ENCODE data around the gene TIMM13. TPM values are rescaled to one million over a fixed set of nuclear protein-coding genes. Genes with fewer than 3 reads are reported as not detected.

TIMM13 gene
- total and polyA plus RNA-seq, 4 donors = 27.8 to 41.9 (median 37.2) TPM

- 80 to 82% methylated on average over 21 of the region's 21 CpGs for WGBS, 2 donors
- Histone ChIP-seq H3K27ac (ENCODE audit: low read depth in 1 of 2, low read length in 2 of 2) (no peak overlapping the region), H3K4me1 (ENCODE audit: control insufficient read depth in 1 of 2, insufficient read depth in 2 of 2, low read length in 2 of 2) (no peaks in the 10 kb centered on the region), H3K36me3 (ENCODE audit: control insufficient read depth in 1 of 2, insufficient read depth in 2 of 2, low read length in 1 of 2) (no peaks in the 10 kb centered on the region), H3K27me3 (ENCODE audit: control insufficient read depth in 1 of 2, insufficient read depth in 2 of 2, low read length in 1 of 2) (no peaks in the 10 kb centered on the region), H3K9me3 (ENCODE audit: control insufficient read depth, low read length) (no peaks in the 10 kb centered on the region), H3K4me3 (ENCODE audit: low read length in 2 of 2) (no peak overlapping the region)
- no peak for ATAC-seq (ENCODE audit: low FRiP score)
- intact Hi-C loops (cut with DNase I) = no loop called here
- no peak for DNase-seq
These were observed 37.8 kb downstream of the TIMM13 start for GRCh38 chr19:2389594-2389993.

DNA sequence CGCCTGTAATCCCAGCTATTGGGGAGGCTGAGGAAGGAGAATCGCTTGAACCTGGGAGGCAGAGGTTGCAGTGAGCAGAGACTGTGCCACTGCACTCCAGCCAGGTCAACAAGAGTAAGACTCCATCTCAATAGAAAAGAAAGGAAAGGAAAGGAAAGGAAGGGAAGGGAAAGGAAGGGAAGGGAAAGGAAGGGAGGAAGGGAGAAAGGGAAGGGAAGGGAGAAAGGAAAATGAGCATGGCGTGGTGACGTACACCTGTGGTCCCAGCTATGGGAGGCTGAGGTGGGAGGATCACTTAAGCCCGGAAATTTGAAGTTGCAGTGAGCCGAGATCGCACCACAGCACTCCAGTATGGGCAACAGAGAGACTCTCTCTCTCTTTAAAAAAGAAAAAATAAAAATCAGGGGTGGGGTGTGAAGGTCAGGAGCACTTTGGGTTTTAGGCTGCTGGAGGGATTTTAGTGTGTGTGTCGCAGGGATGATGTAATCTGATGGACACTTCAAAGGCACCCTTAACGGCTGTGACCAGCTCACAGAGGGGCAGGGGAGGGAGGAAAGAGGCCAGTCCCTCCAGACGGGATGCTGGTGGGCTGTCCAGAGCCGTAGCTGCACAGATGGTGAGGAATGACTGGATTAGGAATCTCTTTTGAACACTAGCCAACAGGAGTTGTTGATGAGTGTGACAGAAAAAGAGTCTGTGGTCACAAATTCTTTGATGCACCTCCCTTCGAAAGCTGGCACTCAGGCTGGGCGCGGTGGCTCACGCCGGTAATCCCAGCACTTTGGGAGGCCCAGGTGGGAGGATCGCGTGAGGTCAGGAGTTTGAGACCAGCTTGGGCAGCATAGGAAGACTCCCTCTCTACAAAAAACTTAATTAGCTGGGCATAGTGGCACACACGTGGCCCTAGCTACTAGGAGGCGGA lies 39.8 kb downstream of the TIMM13 start:
- no peak for DNase-seq
- WGBS, 2 donors = 68 to 73% methylated on average over 20 of the region's 20 CpGs
- no peak for ATAC-seq (ENCODE audit: low FRiP score)
- Histone ChIP-seq H3K36me3 (ENCODE audit: control insufficient read depth in 1 of 2, insufficient read depth in 2 of 2, low read length in 1 of 2) (no peaks in the 10 kb centered on the region), H3K9me3 (ENCODE audit: control insufficient read depth, low read length) (no peaks in the 10 kb centered on the region), H3K27ac (ENCODE audit: low read depth in 1 of 2, low read length in 2 of 2) (no peak overlapping the region), H3K27me3 (ENCODE audit: control insufficient read depth in 1 of 2, insufficient read depth in 2 of 2, low read length in 1 of 2) (peaks cover 0 to under 1% of the 10 kb centered on the region in 2 donors), H3K4me1 (ENCODE audit: control insufficient read depth in 1 of 2, insufficient read depth in 2 of 2, low read length in 2 of 2) (no peaks in the 10 kb centered on the region), H3K4me3 (ENCODE audit: low read length in 2 of 2) (no peak overlapping the region)
- intact Hi-C loops (cut with DNase I) = no loop called here

DNA sequence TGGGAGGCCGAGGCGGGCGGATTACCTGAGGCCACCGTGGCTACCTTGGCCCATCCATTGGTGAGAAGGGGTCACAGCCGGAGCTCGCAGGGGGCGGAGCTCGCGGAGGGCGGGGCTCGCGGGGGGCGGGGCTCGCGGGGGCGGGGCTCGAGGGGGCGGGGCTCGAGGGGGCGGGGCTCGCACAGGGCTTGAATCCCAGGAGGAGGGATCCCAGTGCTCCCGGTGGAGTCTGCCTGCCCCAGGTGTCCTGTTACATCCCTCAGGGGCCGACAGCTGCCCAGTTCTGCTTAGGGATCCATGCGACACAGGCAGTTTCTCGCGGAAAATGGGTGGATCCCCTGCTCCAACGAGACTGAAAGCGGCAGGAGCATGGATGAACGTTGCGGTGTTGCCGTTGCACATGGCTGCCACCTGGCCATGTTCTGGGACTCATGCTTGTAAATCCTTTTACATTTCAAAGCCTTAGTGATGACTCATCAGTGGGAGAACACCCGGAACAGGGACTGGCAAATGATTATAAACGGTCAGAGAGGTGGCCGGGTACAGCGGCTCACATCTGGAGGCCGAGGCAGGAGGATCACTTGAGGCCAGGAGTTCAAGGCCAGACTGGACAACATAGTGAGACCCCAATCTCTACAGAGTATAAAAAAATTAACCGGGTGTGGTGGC lies 42.2 kb downstream of the TIMM13 start:
- no peak for ATAC-seq (ENCODE audit: low FRiP score)
- Histone ChIP-seq H3K4me1 (ENCODE audit: control insufficient read depth in 1 of 2, insufficient read depth in 2 of 2, low read length in 2 of 2) (no peaks in the 10 kb centered on the region), H3K36me3 (ENCODE audit: control insufficient read depth in 1 of 2, insufficient read depth in 2 of 2, low read length in 1 of 2) (no peaks in the 10 kb centered on the region), H3K9me3 (ENCODE audit: control insufficient read depth, low read length) (peaks cover 4% of the 10 kb centered on the region), H3K27ac (ENCODE audit: low read depth in 1 of 2, low read length in 2 of 2) (no peak overlapping the region), H3K27me3 (ENCODE audit: control insufficient read depth in 1 of 2, insufficient read depth in 2 of 2, low read length in 1 of 2) (peaks cover 0 to 4% of the 10 kb centered on the region in 2 donors), H3K4me3 (ENCODE audit: low read length in 2 of 2) (no peak overlapping the region)
- intact Hi-C loops (cut with DNase I) = no loop called here
- DNase-seq = no peak
- WGBS, 2 donors = 21 to 30% methylated on average over 28 to 37 of the region's 37 CpGs

GRCh38 chr19:2382530-2383222 lies 44.7 kb downstream of the TIMM13 start:
- peaks cover 0 to 4% of the 10 kb centered on the region in 2 donors for H3K27me3 ChIP-seq (ENCODE audit: control insufficient read depth in 1 of 2, insufficient read depth in 2 of 2, low read length in 1 of 2)
- no peak overlapping the region for H3K4me3 ChIP-seq (ENCODE audit: low read length in 2 of 2)
- H3K36me3 ChIP-seq (ENCODE audit: control insufficient read depth in 1 of 2, insufficient read depth in 2 of 2, low read length in 1 of 2) = no peaks in the 10 kb centered on the region
- ATAC-seq (ENCODE audit: low FRiP score) (no peak), DNase-seq (no peak)
- H3K9me3 ChIP-seq (ENCODE audit: control insufficient read depth, low read length) = peaks cover 4% of the 10 kb centered on the region
- H3K4me1 ChIP-seq (ENCODE audit: control insufficient read depth in 1 of 2, insufficient read depth in 2 of 2, low read length in 2 of 2) = no peaks in the 10 kb centered on the region
- WGBS, 2 donors = 87 to 89% methylated on average over 13 of the region's 13 CpGs
- intact Hi-C loops (cut with DNase I) = no loop called here
- H3K27ac ChIP-seq (ENCODE audit: low read depth in 1 of 2, low read length in 2 of 2) = no peak overlapping the region

DNA sequence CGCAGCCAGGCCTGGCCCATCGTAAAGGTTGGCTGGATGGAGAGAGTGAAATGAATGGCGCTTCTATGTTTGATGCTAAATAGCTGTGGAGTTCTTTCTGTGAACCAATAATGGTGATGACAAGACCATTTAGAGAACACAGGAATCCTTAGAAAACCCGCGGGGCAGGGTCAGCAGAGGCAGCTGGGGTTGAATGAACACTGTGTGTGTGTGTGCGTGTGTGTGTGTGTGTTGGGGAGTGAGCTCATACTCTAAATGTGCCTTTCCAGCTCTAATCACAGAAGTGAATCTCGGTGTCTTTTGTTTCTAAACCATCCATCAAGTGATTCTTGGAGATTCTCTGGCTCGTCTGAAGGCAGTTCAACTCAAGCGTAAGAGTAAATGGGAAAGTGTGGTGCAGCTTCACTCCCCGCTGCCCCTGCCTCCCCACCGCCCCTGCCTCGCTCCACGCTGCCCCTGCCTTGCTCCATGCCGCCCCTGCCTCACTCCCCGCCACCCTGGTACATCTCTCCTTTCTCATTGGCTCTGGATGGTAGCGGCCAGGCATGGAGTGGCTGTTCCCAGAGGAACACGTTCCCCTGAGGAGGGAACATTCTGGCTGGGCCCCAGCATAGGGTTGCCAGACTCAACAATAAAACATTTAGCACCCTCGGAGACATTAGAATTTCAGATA lies 46.1 kb downstream of the TIMM13 start:
- Histone ChIP-seq H3K9me3 (ENCODE audit: control insufficient read depth, low read length) (peaks cover 4% of the 10 kb centered on the region), H3K36me3 (ENCODE audit: control insufficient read depth in 1 of 2, insufficient read depth in 2 of 2, low read length in 1 of 2) (no peaks in the 10 kb centered on the region), H3K4me3 (ENCODE audit: low read length in 2 of 2) (no peak overlapping the region), H3K27ac (ENCODE audit: low read depth in 1 of 2, low read length in 2 of 2) (no peak overlapping the region), H3K4me1 (ENCODE audit: control insufficient read depth in 1 of 2, insufficient read depth in 2 of 2, low read length in 2 of 2) (no peaks in the 10 kb centered on the region), H3K27me3 (ENCODE audit: control insufficient read depth in 1 of 2, insufficient read depth in 2 of 2, low read length in 1 of 2) (peaks cover 0 to 4% of the 10 kb centered on the region in 2 donors)
- intact Hi-C loops (cut with DNase I) = no loop called here
- no peak for ATAC-seq (ENCODE audit: low FRiP score)
- WGBS, 2 donors = 28 to 29% methylated on average over 18 of the region's 18 CpGs
- no peak for DNase-seq

GRCh38 chr19:2380567-2380966 lies 46.8 kb downstream of the TIMM13 start:
- Histone ChIP-seq H3K36me3 (ENCODE audit: control insufficient read depth in 1 of 2, insufficient read depth in 2 of 2, low read length in 1 of 2) (no peaks in the 10 kb centered on the region), H3K4me3 (ENCODE audit: low read length in 2 of 2) (no peak overlapping the region), H3K27ac (ENCODE audit: low read depth in 1 of 2, low read length in 2 of 2) (no peak overlapping the region), H3K9me3 (ENCODE audit: control insufficient read depth, low read length) (peaks cover 4% of the 10 kb centered on the region), H3K27me3 (ENCODE audit: control insufficient read depth in 1 of 2, insufficient read depth in 2 of 2, low read length in 1 of 2) (peaks cover 0 to 4% of the 10 kb centered on the region in 2 donors), H3K4me1 (ENCODE audit: control insufficient read depth in 1 of 2, insufficient read depth in 2 of 2, low read length in 2 of 2) (no peaks in the 10 kb centered on the region)
- DNase-seq (no peak), ATAC-seq (ENCODE audit: low FRiP score) (no peak)
- intact Hi-C loops (cut with DNase I) = no loop called here
- WGBS, 2 donors = 84 to 96% methylated on average over 2 of the region's 2 CpGs

DNA sequence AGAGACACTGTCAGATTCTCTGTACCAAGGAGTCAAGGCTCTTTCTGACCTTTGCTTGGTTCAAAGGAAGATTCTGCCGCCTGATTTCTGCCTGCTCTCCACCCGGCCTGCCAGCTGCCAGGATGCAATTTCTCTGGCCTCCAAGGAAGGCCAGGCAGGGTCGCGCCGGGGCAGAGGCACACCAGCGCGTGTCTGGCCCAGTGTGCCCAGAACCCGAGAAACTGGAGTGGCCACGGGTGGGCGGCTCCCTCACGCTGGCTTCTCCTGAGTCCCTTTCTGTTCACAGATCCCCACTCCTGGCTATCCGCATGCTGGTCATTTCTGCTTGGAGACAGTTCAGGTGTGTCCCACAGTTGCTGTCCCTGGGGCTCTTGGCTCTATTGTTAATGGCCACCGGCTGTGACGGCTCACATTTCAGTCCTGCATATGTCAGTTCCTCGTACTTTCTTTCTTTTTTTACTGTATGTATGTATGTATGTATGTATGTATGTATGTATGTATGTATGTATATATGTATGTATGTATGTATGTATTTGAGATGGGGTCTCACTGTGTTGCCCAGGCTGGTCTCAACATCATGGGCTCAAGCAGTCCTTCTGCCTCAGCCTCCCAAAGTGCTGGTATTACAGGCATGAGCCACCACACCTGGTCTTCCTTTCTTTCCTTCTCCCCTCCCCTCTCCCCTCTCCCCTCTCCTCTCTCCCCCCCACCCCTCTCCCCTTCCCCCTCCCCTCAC lies 50.4 kb downstream of the TIMM13 start:
- 70 to 73% methylated on average over 15 of the region's 15 CpGs for whole genome bisulfite sequencing, 2 donors
- no peak for ATAC-seq (ENCODE audit: low FRiP score)
- Histone ChIP-seq H3K27ac (ENCODE audit: low read depth in 1 of 2, low read length in 2 of 2) (no peak overlapping the region), H3K9me3 (ENCODE audit: control insufficient read depth, low read length) (peaks cover 4% of the 10 kb centered on the region), H3K4me1 (ENCODE audit: control insufficient read depth in 1 of 2, insufficient read depth in 2 of 2, low read length in 2 of 2) (no peaks in the 10 kb centered on the region), H3K27me3 (ENCODE audit: control insufficient read depth in 1 of 2, insufficient read depth in 2 of 2, low read length in 1 of 2) (no peaks in the 10 kb centered on the region), H3K4me3 (ENCODE audit: low read length in 2 of 2) (no peak overlapping the region), H3K36me3 (ENCODE audit: control insufficient read depth in 1 of 2, insufficient read depth in 2 of 2, low read length in 1 of 2) (no peaks in the 10 kb centered on the region)
- no peak for DNase-seq
- intact Hi-C loops (cut with DNase I) = no loop called here
